Ovary (tissue), 3 donors: ENCODE results near the gene ACTRT3.

Source experiments
- CTCF ChIP-seq, 3 donors: fragments of 450-650 bp in 2 of 3; fragments of 200-600 bp in 1 of 3; IDR thresholded peaks; one replicate each; pipeline versions ENCODE4 v1.5.1 to v1.8.0; 2016 to 2022; ENCODE audit warnings: antibody characterized with exemption in 3 of 3, mild to moderate bottlenecking in 1 of 3
- EP300 ChIP-seq: sonication (generic); formaldehyde crosslinking; IDR thresholded peaks from one replicate; pipeline ENCODE4 v1.6.1; 2017; ENCODE audit warnings: antibody characterized with exemption
- POLR2A ChIP-seq: fragments of 450-650 bp; IDR thresholded peaks from one replicate; pipeline ENCODE4 v1.6.1; 2017; ENCODE audit warnings: antibody characterized with exemption, mild to moderate bottlenecking, moderate library complexity
- donor health status: DM: no; HTN: no; CAD: no.

GRCh38 chr3:169758359-169758994 lies 10.9 kb downstream of the ACTRT3 start:
- TF ChIP-seq CTCF (IDR thresholded peaks at IDR 0.05) (no peak), POLR2A (no peak), EP300 (no peak)
